ENCODE results near the gene ERI2. TPM values are rescaled to one million over a fixed set of nuclear protein-coding genes. Genes with fewer than 3 reads are reported as not detected.

The ERI2 gene
- total and polyA plus RNA-seq, 2 of the 13 experiments (the other 11 are each of a cell fraction or from before 2014, with no cell fraction given), result 17.4 to 41.3 TPM

GRCh38 chr16:20767577-20767976, 38.7 kb downstream of the ERI2 start (continued):
- TF ChIP-seq NCOR1 (IDR thresholded peaks at IDR 0.05; ENCODE audit: borderline replicate concordance, low read length) (peak; percentile 72; the same call in 1 of the 2 replicates), SRY (CRISPR knock-in tag; IDR thresholded peaks at IDR 0.05) (no peak), SRSF1 (optimal IDR thresholded peaks at IDR 0.05; ENCODE audit: low read depth, low read length) (no peak), ZBTB3 (CRISPR knock-in tag; IDR thresholded peaks at IDR 0.05; ENCODE audit: borderline replicate concordance, low read depth) (no peak), RARA (CRISPR knock-in tag; IDR thresholded peaks at IDR 0.05) (no peak), CCDC6 (CRISPR knock-in tag; IDR thresholded peaks at IDR 0.05) (no peak), HNF4G (IDR thresholded peaks at IDR 0.05; ENCODE audit: borderline replicate concordance, low read depth, low read length) (peak; percentile 73), HNF4G (CRISPR knock-in tag; IDR thresholded peaks at IDR 0.05; ENCODE audit: borderline replicate concordance, low read depth) (no peak), PHF20 (CRISPR knock-in tag; IDR thresholded peaks at IDR 0.05) (no peak), MTA3 (CRISPR knock-in tag; IDR thresholded peaks at IDR 0.05) (no peak), ZNF317 (CRISPR knock-in tag; IDR thresholded peaks at IDR 0.05) (0 out of 2 replicates have a peak, but pooled peaks have one; percentile 11), NR1H2 (CRISPR knock-in tag; IDR thresholded peaks at IDR 0.05; ENCODE audit: borderline replicate concordance, low read depth) (no peak), SYNCRIP (IDR thresholded peaks at IDR 0.05; ENCODE audit: insufficient read depth, low read depth, low read length) (no peak), ZMYM2 (CRISPR knock-in tag; IDR thresholded peaks at IDR 0.05) (0 out of 2 replicates have a peak, but pooled peaks have one; percentile 20)
- TF ChIP-seq, protein P1, sequence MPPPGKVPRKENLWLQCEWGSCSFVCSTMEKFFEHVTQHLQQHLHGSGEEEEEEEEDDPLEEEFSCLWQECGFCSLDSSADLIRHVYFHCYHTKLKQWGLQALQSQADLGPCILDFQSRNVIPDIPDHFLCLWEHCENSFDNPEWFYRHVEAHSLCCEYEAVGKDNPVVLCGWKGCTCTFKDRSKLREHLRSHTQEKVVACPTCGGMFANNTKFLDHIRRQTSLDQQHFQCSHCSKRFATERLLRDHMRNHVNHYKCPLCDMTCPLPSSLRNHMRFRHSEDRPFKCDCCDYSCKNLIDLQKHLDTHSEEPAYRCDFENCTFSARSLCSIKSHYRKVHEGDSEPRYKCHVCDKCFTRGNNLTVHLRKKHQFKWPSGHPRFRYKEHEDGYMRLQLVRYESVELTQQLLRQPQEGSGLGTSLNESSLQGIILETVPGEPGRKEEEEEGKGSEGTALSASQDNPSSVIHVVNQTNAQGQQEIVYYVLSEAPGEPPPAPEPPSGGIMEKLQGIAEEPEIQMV (CRISPR knock-in tag; IDR thresholded peaks at IDR 0.05; ENCODE audit: low read depth), result no peak
- TF ChIP-seq, protein P2, sequence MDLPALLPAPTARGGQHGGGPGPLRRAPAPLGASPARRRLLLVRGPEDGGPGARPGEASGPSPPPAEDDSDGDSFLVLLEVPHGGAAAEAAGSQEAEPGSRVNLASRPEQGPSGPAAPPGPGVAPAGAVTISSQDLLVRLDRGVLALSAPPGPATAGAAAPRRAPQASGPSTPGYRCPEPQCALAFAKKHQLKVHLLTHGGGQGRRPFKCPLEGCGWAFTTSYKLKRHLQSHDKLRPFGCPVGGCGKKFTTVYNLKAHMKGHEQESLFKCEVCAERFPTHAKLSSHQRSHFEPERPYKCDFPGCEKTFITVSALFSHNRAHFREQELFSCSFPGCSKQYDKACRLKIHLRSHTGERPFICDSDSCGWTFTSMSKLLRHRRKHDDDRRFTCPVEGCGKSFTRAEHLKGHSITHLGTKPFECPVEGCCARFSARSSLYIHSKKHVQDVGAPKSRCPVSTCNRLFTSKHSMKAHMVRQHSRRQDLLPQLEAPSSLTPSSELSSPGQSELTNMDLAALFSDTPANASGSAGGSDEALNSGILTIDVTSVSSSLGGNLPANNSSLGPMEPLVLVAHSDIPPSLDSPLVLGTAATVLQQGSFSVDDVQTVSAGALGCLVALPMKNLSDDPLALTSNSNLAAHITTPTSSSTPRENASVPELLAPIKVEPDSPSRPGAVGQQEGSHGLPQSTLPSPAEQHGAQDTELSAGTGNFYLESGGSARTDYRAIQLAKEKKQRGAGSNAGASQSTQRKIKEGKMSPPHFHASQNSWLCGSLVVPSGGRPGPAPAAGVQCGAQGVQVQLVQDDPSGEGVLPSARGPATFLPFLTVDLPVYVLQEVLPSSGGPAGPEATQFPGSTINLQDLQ (CRISPR knock-in tag; IDR thresholded peaks at IDR 0.05), result no peak
- TF ChIP-seq, protein P3, sequence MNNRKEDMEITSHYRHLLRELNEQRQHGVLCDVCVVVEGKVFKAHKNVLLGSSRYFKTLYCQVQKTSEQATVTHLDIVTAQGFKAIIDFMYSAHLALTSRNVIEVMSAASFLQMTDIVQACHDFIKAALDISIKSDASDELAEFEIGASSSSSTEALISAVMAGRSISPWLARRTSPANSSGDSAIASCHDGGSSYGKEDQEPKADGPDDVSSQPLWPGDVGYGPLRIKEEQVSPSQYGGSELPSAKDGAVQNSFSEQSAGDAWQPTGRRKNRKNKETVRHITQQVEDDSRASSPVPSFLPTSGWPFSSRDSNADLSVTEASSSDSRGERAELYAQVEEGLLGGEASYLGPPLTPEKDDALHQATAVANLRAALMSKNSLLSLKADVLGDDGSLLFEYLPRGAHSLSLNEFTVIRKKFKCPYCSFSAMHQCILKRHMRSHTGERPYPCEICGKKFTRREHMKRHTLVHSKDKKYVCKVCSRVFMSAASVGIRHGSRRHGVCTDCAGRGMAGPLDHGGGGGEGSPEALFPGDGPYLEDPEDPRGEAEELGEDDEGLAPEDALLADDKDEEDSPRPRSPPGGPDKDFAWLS (CRISPR knock-in tag; IDR thresholded peaks at IDR 0.05; ENCODE audit: borderline replicate concordance), result no peak
- TF ChIP-seq, protein P4, sequence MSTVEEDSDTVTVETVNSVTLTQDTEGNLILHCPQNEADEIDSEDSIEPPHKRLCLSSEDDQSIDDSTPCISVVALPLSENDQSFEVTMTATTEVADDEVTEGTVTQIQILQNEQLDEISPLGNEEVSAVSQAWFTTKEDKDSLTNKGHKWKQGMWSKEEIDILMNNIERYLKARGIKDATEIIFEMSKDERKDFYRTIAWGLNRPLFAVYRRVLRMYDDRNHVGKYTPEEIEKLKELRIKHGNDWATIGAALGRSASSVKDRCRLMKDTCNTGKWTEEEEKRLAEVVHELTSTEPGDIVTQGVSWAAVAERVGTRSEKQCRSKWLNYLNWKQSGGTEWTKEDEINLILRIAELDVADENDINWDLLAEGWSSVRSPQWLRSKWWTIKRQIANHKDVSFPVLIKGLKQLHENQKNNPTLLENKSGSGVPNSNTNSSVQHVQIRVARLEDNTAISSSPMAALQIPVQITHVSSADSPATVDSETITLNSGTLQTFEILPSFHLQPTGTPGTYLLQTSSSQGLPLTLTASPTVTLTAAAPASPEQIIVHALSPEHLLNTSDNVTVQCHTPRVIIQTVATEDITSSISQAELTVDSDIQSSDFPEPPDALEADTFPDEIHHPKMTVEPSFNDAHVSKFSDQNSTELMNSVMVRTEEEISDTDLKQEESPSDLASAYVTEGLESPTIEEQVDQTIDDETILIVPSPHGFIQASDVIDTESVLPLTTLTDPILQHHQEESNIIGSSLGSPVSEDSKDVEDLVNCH (CRISPR knock-in tag; IDR thresholded peaks at IDR 0.05), result no peak

Measured in HepG2 (cell line).